NT2/D1 (cell line): ENCODE measurements around the gene GINS2.

Experiments
- SUZ12 ChIP-seq: IDR thresholded peaks from 2 replicates; pipeline ENCODE4 v1.6.1; 2011; ENCODE audit not compliant: insufficient read length, insufficient read depth; ENCODE audit errors: extremely low read depth
- ZNF274 ChIP-seq: IDR thresholded peaks from 2 replicates; pipeline ENCODE4 v1.6.1; 2011; ENCODE audit warnings: mild to moderate bottlenecking, low read depth, low read length

DNA sequence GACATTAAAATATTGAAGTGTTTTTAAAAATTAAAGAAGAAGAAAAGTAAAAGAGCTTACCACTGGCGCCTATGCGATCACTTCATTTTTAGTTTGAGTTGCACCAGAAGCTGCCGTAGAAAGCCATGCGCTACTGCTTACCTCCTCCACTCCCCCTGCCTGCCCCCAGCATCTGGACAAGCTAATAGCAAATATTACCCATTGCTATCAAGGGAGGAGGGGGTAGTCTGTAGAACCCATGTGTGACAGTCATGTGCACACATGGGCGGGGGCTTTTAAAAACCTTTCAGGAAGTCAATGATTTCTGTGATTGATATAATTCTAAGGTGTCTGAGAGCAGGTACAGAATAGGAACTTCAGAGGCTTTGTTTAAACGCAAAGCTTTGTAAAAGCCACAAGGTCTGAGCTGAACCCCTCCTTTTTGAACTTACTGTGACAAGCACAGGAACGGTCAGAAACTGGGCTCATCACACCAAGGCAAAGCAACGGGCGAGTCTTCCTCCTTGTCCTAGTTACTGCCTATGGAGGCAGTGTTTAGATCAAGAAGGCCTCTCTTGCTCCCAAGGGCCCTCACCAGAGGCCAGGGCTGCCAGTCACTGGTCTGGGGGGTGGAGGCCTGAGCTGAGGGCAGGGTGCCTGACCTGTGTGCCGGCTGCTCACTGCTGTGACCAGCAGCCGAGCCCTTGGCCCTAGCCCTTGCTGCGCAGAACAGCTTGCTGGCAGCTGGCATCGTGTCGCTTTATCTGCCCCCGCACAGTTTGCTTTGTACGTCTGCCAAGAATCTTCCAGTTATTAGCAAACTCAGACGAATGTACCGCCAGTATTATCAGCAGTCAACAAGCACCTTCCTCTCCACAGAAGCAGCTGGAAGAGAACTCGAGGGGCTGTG lies 15.0 kb downstream of the GINS2 start:
- no peak for TF ChIP-seq SUZ12
- TF ChIP-seq ZNF274, result no peak
